Measurements from ENCODE around the gene PIP4K2A.

The PIP4K2A gene

GRCh38 chr10:22700489-22700888, 13.9 kb downstream of the PIP4K2A start:
- no peak for ATAC-seq
- TF ChIP-seq POU6F1 (CRISPR knock-in tag; IDR thresholded peaks at IDR 0.05; ENCODE audit: borderline replicate concordance, low read depth), result no peak
- TF ChIP-seq ESRRG (CRISPR knock-in tag; IDR thresholded peaks at IDR 0.05), result no peak
- no peak for TF ChIP-seq TOX (CRISPR knock-in tag; IDR thresholded peaks at IDR 0.05; ENCODE audit: borderline replicate concordance)
- no peak for TF ChIP-seq ARNTL (CRISPR knock-in tag; IDR thresholded peaks at IDR 0.05; ENCODE audit: borderline replicate concordance, low read depth)
- no peak for TF ChIP-seq ZC3H10 (CRISPR knock-in tag; IDR thresholded peaks at IDR 0.05)
- no peak for TF ChIP-seq GLIS3 (CRISPR knock-in tag; IDR thresholded peaks at IDR 0.05)
- no peak for TF ChIP-seq CREB5 (CRISPR knock-in tag; IDR thresholded peaks at IDR 0.05; ENCODE audit: low read depth)
- TF ChIP-seq ZNF70 (CRISPR knock-in tag; IDR thresholded peaks at IDR 0.05), result no peak
- no peak for TF ChIP-seq ISL1 (CRISPR knock-in tag; IDR thresholded peaks at IDR 0.05)
- no peak for TF ChIP-seq SNAI2 (CRISPR knock-in tag; IDR thresholded peaks at IDR 0.05)
- TF ChIP-seq RARB (CRISPR knock-in tag; IDR thresholded peaks at IDR 0.05), result no peak

GRCh38 chr10:22699976-22700375, 14.4 kb downstream of the PIP4K2A start:
- ATAC-seq, result no peak
- TF ChIP-seq RARB (CRISPR knock-in tag; IDR thresholded peaks at IDR 0.05) (no peak), TOX (CRISPR knock-in tag; IDR thresholded peaks at IDR 0.05; ENCODE audit: borderline replicate concordance) (no peak), ESRRG (CRISPR knock-in tag; IDR thresholded peaks at IDR 0.05) (no peak), ZC3H10 (CRISPR knock-in tag; IDR thresholded peaks at IDR 0.05) (no peak)

GRCh38 chr10:22698941-22699440, 15.4 kb downstream of the PIP4K2A start:
- TF ChIP-seq ZFP3 (CRISPR knock-in tag; IDR thresholded peaks at IDR 0.05) (0 out of 2 replicates have a peak, but pooled peaks have one; percentile 34), ZC3H10 (CRISPR knock-in tag; IDR thresholded peaks at IDR 0.05) (no peak)

GRCh38 chr10:22697800-22698199, 16.6 kb downstream of the PIP4K2A start:
- TF ChIP-seq RARB (CRISPR knock-in tag; IDR thresholded peaks at IDR 0.05), result no peak
- TF ChIP-seq OSR1 (CRISPR knock-in tag; IDR thresholded peaks at IDR 0.05), result no peak
- TF ChIP-seq TSHZ2 (CRISPR knock-in tag; IDR thresholded peaks at IDR 0.05), result no peak
- no peak for TF ChIP-seq CSRNP3 (CRISPR knock-in tag; IDR thresholded peaks at IDR 0.05)
- no peak for TF ChIP-seq TCF4 (CRISPR knock-in tag; IDR thresholded peaks at IDR 0.05; ENCODE audit: borderline replicate concordance)
- no peak for TF ChIP-seq ZFP3 (CRISPR knock-in tag; IDR thresholded peaks at IDR 0.05)
- no peak for ATAC-seq

More at GRCh38 chr10:22698941-22699440, 15.4 kb downstream of the PIP4K2A start:
- no peak for ATAC-seq

GRCh38 chr10:22697101-22697500, 17.3 kb downstream of the PIP4K2A start:
- ATAC-seq, result no peak
- TF ChIP-seq ISL1 (CRISPR knock-in tag; IDR thresholded peaks at IDR 0.05), result peak; percentile 20; the same call in 1 of the 2 replicates
- TF ChIP-seq OSR1 (CRISPR knock-in tag; IDR thresholded peaks at IDR 0.05), result no peak

- TF ChIP-seq ARNTL (CRISPR knock-in tag; IDR thresholded peaks at IDR 0.05; ENCODE audit: borderline replicate concordance, low read depth), result no peak
- no peak for TF ChIP-seq PATZ1 (CRISPR knock-in tag; IDR thresholded peaks at IDR 0.05; ENCODE audit: borderline replicate concordance)
- peak; percentile 50 for ATAC-seq
Measured at GRCh38 chr10:22693860-22694259, 20.5 kb downstream of the PIP4K2A start.

All from SK-N-SH treated with all-trans-retinoic acid at 6 μM for 48 hours (cell line).